Esophagus mucosa (tissue), 1 donor: Measurements from ENCODE around the gene SLC2A2. TPM values are rescaled to one million over a fixed set of nuclear protein-coding genes. Genes with fewer than 3 reads are reported as not detected.
"Not testable (repeated sequence)": the region's sequence is repeated elsewhere in the genome, so short reads cannot be mapped to it uniquely, and the experiment has no call there.

Source experiments
- ATAC-seq: fragments of 200-7000 bp; cut with Tn5 transposase; one replicate; pipeline ENCODE4 v1.9.1; 2020
- total RNA-seq: library from RNA; stranded (reverse); gene quantifications from one replicate; pipeline ENCODE4 v1.2.4, GENCODE V29; 2023
- donor health status: DM: yes; HTN: yes; CAD: no.

SLC2A2 gene
- total RNA-seq, 1 donor from 2014 or later = not detected

- no peak for ATAC-seq
These were observed 43.8 kb downstream of the SLC2A2 start for GRCh38 chr3:170982733-170983132.

- ATAC-seq = no peak
These were observed 46.1 kb downstream of the SLC2A2 start for GRCh38 chr3:170980399-170980798.

- ATAC-seq = no peak
These were observed 48.4 kb downstream of the SLC2A2 start for GRCh38 chr3:170977949-170978745.

- ATAC-seq = no peak
These were observed 50.4 kb downstream of the SLC2A2 start for GRCh38 chr3:170976190-170976519.

GRCh38 chr3:170975283-170976189 is 51.0 kb downstream of the SLC2A2 start:
- no peak for ATAC-seq

- ATAC-seq = no peak
These were observed 51.6 kb downstream of the SLC2A2 start for GRCh38 chr3:170974872-170975271.

GRCh38 chr3:170972917-170973316 is 53.6 kb downstream of the SLC2A2 start:
- ATAC-seq = not testable (repeated sequence)

GRCh38 chr3:170967126-170967525 is 59.4 kb downstream of the SLC2A2 start:
- no peak for ATAC-seq

GRCh38 chr3:170966495-170966894 is 60.0 kb downstream of the SLC2A2 start:
- no peak for ATAC-seq

GRCh38 chr3:170962411-170962810 is 64.1 kb downstream of the SLC2A2 start:
- ATAC-seq = no peak

- no peak for ATAC-seq
These were observed 64.7 kb downstream of the SLC2A2 start for GRCh38 chr3:170961616-170962400.

GRCh38 chr3:170959457-170959856 is 67.1 kb downstream of the SLC2A2 start:
- no peak for ATAC-seq

GRCh38 chr3:170956647-170957046 is 69.9 kb downstream of the SLC2A2 start:
- ATAC-seq = no peak

GRCh38 chr3:170953736-170954135 is 72.8 kb downstream of the SLC2A2 start:
- ATAC-seq = no peak

GRCh38 chr3:170953229-170953628 is 73.3 kb downstream of the SLC2A2 start:
- ATAC-seq = no peak

GRCh38 chr3:170949211-170949610 is 77.3 kb downstream of the SLC2A2 start:
- no peak for ATAC-seq

- no peak for ATAC-seq
These were observed 79.3 kb downstream of the SLC2A2 start for GRCh38 chr3:170947018-170947769.

Other genes starting within 250 kb of the SLC2A2 start
- gene RPL22L1, start 156.5 kb downstream of the SLC2A2 start, total RNA-seq = 90.3 TPM
- gene EIF5A2, start 118.1 kb downstream of the SLC2A2 start, total RNA-seq = 2.4 TPM